Muscle layer of duodenum (tissue), 2 donors: ENCODE results near the gene ASB9.
"Not testable (repeated sequence)": the region's sequence is repeated elsewhere in the genome, so short reads cannot be mapped to it uniquely, and the experiment has no call there.

Source experiments
- H3K27ac ChIP-seq: one replicate; pipeline ENCODE4 v1.7.0; 2013; ENCODE audit warnings: mild to moderate bottlenecking, low read length
- H3K27me3 ChIP-seq: one replicate; pipeline ENCODE4 v1.7.0; 2013; ENCODE audit warnings: low read depth, mild to moderate bottlenecking, control low read depth, low read length
- H3K36me3 ChIP-seq, 2 donors: one replicate each; pipeline ENCODE4 v1.7.0; 2013; ENCODE audit warnings: low read length in 2 of 2, control low read depth in 1 of 2, mild to moderate bottlenecking in 1 of 2; ENCODE audit not compliant: insufficient read depth in 2 of 2, control insufficient read depth in 1 of 2
- H3K4me1 ChIP-seq, 2 donors: one replicate each; pipeline ENCODE4 v1.7.0; 2013; ENCODE audit warnings: low read length in 2 of 2, mild to moderate bottlenecking in 2 of 2, control low read depth in 1 of 2, moderate library complexity in 1 of 2; ENCODE audit not compliant: insufficient read depth in 2 of 2, control insufficient read depth in 1 of 2
- H3K4me3 ChIP-seq, 2 donors: one replicate each; pipeline ENCODE4 v1.7.0; 2013; ENCODE audit warnings: low read length in 2 of 2, low read depth in 1 of 2, mild to moderate bottlenecking in 1 of 2
- H3K9me3 ChIP-seq, 2 donors: one replicate each; pipeline ENCODE4 v1.7.0; 2013; ENCODE audit warnings: low read length in 2 of 2, control low read depth in 1 of 2, mild to moderate bottlenecking in 1 of 2; ENCODE audit not compliant: control insufficient read depth in 1 of 2
- donor health status: healthy.

Gene ASB9

DNA sequence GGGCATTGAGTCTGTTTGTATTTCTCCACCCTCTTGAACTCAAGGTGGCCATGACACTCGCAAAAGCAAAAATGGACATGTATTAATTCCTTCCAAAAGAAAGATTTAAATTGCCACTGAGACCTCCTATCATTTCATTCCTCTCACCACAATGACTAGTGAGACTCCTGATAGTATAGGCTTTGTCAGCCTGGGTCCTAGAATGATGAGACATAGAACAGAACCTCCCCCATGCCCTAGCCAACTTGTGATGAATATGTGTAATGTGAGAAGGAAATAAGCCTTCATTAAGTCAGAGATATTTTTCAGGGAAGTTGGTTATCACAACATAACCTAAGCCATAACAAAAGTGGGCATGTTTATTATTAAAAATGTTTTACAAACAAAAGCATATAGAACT lies 62.5 kb downstream of the ASB9 start:
- H3K27me3 ChIP-seq: no peaks in the 10 kb centered on the region
- H3K9me3 ChIP-seq: no peaks in the 10 kb centered on the region
- no peak overlapping the region for H3K27ac ChIP-seq
- no peaks in the 10 kb centered on the region for H3K36me3 ChIP-seq
- H3K4me3 ChIP-seq: no peak overlapping the region
- H3K4me1 ChIP-seq: no peaks in the 10 kb centered on the region

DNA sequence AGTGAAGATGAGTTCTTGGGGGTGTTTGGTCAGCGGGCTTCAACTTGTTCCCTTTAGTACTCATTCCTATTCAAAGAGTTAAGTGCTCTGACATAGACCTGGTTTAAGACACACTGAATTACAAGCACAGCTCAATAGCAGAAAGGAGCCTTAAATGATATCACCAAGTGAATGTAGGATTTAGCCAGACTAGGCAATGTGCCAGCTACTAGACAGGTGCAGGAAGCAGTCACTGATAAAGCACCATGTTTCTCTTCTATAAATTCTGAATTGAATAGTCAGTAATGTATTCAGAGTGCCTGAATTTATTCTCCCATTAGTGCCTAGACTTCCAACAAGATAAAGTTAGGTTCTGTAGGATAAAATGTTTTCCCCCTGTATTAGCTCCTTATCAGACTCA lies 63.6 kb downstream of the ASB9 start:
- Histone ChIP-seq H3K4me3 (no peak overlapping the region), H3K27ac (no peak overlapping the region), H3K9me3 (no peaks in the 10 kb centered on the region), H3K36me3 (no peaks in the 10 kb centered on the region), H3K27me3 (no peaks in the 10 kb centered on the region), H3K4me1 (no peaks in the 10 kb centered on the region)

DNA sequence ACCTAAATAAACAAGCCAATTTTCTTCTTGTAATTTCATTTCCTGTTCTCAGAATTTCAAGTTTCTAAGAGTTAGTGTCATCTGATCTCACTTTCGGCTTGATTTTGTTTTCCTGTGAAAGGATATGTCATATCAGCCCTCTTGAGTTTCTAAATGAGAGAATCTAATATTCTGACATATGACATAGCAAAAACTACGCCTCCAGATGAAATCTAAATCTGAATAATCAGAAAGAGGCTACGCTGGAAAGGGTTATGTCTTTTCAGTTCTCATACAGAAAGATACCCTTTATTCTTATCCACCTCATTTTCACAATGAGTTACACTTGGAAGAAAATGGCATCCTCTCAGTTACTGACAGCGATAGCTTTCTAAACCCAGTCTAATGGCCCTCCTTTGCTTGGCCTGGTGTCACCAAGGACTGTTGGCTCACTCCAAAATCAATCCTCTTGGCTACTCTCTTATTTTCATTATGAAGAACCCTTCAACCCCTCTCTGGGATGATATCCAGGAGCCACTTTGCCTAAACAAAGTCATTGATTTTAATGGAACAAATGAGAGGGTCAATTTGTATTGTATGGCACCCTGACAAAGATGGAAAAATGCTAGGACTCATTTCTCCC lies 65.6 kb downstream of the ASB9 start:
- no peaks in the 10 kb centered on the region for H3K4me1 ChIP-seq
- no peaks in the 10 kb centered on the region for H3K27me3 ChIP-seq
- H3K36me3 ChIP-seq: no peaks in the 10 kb centered on the region
- no peaks in the 10 kb centered on the region for H3K9me3 ChIP-seq
- no peak overlapping the region for H3K4me3 ChIP-seq
- no peak overlapping the region for H3K27ac ChIP-seq

GRCh38 chrX:15203694-15204093 lies 66.2 kb downstream of the ASB9 start:
- no peaks in the 10 kb centered on the region for H3K27me3 ChIP-seq
- H3K4me3 ChIP-seq: no peak overlapping the region
- no peaks in the 10 kb centered on the region for H3K4me1 ChIP-seq
- H3K27ac ChIP-seq: no peak overlapping the region
- H3K36me3 ChIP-seq: no peaks in the 10 kb centered on the region
- no peaks in the 10 kb centered on the region for H3K9me3 ChIP-seq

GRCh38 chrX:15202454-15203177 lies 67.3 kb downstream of the ASB9 start:
- H3K27me3 ChIP-seq: no peaks in the 10 kb centered on the region
- H3K4me1 ChIP-seq: no peaks in the 10 kb centered on the region
- no peaks in the 10 kb centered on the region for H3K9me3 ChIP-seq
- H3K36me3 ChIP-seq: no peaks in the 10 kb centered on the region
- H3K4me3 ChIP-seq: no peak overlapping the region
- H3K27ac ChIP-seq: no peak overlapping the region

DNA sequence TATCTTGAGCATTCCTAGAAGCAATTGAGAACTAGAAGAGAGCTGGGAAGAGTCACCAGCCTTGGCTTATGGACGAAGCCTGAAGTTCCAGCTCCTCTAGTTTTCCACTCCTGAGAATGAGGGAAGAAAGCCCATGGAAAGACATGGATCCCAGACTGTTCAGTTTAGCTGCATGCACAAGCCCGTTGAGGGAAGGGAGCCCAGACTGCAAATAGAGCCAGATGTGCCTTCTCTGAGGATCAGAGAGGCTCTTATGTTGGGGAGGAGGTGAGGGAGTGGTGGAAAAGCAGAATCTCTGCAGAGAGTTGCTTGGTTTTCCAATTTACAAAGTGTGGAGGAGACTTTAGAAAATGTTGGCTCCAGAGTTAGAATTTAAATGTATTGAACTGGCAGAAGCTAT lies 69.0 kb downstream of the ASB9 start:
- Histone ChIP-seq H3K36me3 (no peaks in the 10 kb centered on the region), H3K9me3 (no peaks in the 10 kb centered on the region), H3K4me1 (no peaks in the 10 kb centered on the region), H3K27ac (no peak overlapping the region), H3K27me3 (no peaks in the 10 kb centered on the region), H3K4me3 (no peak overlapping the region)

GRCh38 chrX:15198608-15199202 lies 71.2 kb downstream of the ASB9 start:
- H3K27me3 ChIP-seq, H3K36me3 ChIP-seq, H3K4me1 ChIP-seq, H3K27ac ChIP-seq, H3K9me3 ChIP-seq, H3K4me3 ChIP-seq: not testable (repeated sequence)

DNA sequence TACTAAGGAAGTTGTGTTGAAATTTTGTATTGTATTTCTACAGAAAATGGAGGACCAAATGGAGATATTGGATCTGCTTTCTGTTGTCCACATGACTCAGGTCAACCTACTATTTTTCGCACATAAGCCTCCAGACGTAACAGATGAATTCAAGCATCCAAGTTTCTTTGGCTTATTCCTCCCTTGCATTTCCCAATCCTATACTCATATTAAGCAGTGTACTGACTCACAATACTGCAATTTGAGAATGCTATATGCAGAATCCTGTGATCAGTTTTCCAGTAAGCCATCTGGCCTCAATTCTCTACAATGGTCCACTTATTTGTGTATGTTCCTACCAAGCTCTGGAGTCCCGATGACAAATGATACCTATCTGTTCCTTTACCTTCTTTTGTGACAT lies 75.7 kb downstream of the ASB9 start:
- Histone ChIP-seq H3K36me3 (no peaks in the 10 kb centered on the region), H3K4me3 (no peak overlapping the region), H3K27ac (no peak overlapping the region), H3K4me1 (no peaks in the 10 kb centered on the region), H3K9me3 (no peaks in the 10 kb centered on the region), H3K27me3 (no peaks in the 10 kb centered on the region)
